ENCODE measurements around the gene WDR93. TPM values are rescaled to one million over a fixed set of nuclear protein-coding genes. Genes with fewer than 3 reads are reported as not detected.

Gene WDR93
- 0.41 TPM for polyA plus RNA-seq (2013, experiment 1 of 4)
- 0.44 TPM for polyA plus RNA-seq (2013, experiment 2 of 4)
- 0.32 TPM for polyA plus RNA-seq (2013, experiment 3 of 4)
- 0.61 TPM for polyA plus RNA-seq (2013, experiment 4 of 4)

DNA sequence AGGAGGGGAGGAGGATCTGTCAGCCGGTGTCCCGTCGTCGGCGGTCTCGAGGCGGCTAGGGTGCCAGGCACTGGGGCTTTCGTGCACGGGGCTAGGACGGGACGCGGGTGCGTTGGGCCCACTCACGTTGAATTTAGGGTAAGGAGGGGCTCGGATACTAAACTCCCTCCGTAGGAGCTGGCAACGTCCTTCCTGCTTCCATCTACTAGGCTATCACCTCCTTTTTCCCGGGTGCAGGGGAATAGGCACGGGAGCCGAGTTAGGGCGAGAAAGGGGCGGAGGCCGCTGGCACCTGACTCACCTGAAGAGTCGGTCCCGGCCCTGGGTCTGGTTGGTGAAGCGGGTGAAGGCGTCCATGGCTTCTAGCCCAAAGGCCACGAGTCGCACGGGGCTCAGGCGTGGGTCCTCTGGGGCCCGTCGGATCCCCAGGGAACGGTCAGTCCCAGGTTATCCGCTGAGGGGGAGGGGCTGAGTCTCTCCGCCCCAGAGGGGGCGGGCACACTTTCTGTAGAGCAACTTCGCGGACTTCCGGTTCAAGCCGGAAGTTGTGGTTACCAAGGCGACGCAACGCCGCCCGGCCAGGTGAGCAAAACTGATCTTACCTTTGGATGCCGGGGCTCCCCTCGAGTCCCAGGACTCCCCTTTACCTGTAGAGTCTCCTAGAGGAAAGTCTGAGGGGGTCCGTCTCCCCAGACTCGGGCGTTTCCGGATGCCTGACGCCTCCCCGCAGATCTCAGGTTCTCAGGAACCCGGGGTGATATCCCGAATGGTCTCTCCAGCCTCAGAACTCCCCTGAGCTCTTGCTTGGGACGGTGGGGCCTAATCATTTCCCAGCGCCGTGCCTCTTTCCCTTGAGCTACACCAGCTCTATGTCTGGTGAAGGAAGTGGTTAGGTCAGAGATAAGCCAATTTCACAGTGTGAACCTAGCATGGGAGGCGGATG, at the start of gene WDR93, which contains the start of gene PEX11A:
Gene WDR93 (plus strand): TSS at position 536 of the 943 bp plus-strand sequence. CDS start 10,936 bp downstream, outside the sequence.
Gene PEX11A (minus strand): TSS at position 479 of the 943 bp plus-strand sequence. CDS start 122 bp downstream, at position 357.
- H3K4me1 ChIP-seq (ENCODE audit: control insufficient read depth, insufficient read depth, low read length): no peaks in the 10 kb centered on the region
- no peak within 1 kb of the TSS for H3K27ac ChIP-seq (ENCODE audit: insufficient read depth, low read depth, low read length, poor library complexity, severe bottlenecking)
- H3K27me3 ChIP-seq (ENCODE audit: control insufficient read depth, insufficient read depth, low read length, poor library complexity, severe bottlenecking): peaks cover 57% of the 10 kb centered on the region
- peak within 1 kb of the TSS; percentile 68 for H3K4me3 ChIP-seq (ENCODE audit: insufficient read depth, low read depth, low read length)
- 10 to 11% methylated on average over 60 of the region's 60 CpGs for WGBS, 2 experiments
- H3K9me3 ChIP-seq (ENCODE audit: control insufficient read depth, low read length): no peaks in the 10 kb centered on the region
- no peaks in the 10 kb centered on the region for H3K36me3 ChIP-seq (ENCODE audit: control insufficient read depth, insufficient read depth, low read length)

DNA sequence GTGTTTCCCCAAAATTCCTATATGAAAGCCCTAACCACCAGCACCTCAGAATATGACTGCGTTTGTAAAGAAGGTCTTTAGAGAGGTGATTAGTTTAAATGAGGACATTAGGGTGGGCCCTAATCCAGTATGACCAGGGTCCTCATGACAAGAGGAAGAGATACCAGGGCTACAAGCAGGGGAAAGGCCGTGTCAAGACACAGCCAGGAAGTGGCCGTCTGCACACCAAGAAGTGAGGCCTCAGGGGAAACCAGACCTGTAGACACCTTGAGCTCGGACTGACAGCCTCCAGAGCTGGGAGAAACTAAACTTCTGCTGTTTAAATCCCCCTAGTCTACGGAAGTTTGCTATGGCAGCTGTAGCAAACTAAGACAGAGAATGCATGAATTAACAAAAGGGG, 49.6 kb upstream of the WDR93 start:
- H3K36me3 ChIP-seq (ENCODE audit: control insufficient read depth, insufficient read depth, low read length): peaks cover 9% of the 10 kb centered on the region
- no peak overlapping the region for H3K27ac ChIP-seq (ENCODE audit: insufficient read depth, low read depth, low read length, poor library complexity, severe bottlenecking)
- no peaks in the 10 kb centered on the region for H3K4me1 ChIP-seq (ENCODE audit: control insufficient read depth, insufficient read depth, low read length)
- H3K4me3 ChIP-seq (ENCODE audit: insufficient read depth, low read depth, low read length): no peak overlapping the region
- 94 to 95% methylated on average over 5 of the region's 5 CpGs for WGBS, 2 experiments
- no peaks in the 10 kb centered on the region for H3K27me3 ChIP-seq (ENCODE audit: control insufficient read depth, insufficient read depth, low read length, poor library complexity, severe bottlenecking)
- H3K9me3 ChIP-seq (ENCODE audit: control insufficient read depth, low read length): no peaks in the 10 kb centered on the region

DNA sequence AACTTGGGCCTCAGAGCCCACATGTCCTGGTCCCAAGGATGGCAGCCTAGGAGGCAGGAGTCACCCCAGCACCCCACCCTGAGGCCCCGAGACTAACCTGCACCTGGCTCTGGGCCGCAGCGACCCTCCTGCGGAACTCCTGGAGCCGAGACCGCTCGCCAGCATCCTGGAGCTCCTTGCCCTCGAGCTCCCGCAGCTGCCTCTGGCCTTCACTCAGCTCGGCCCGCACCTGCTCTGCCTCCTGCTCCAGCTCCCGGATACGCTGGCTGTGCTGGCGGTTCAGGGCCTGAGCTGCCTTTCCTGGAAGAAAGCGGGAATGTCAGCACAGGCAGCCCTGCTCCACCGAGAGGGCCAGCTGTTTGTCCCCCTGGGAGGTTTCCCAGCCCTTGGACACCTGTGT, 48.5 kb upstream of the WDR93 start:
- Histone ChIP-seq H3K36me3 (ENCODE audit: control insufficient read depth, insufficient read depth, low read length) (peaks cover 9% of the 10 kb centered on the region), H3K4me1 (ENCODE audit: control insufficient read depth, insufficient read depth, low read length) (no peaks in the 10 kb centered on the region), H3K4me3 (ENCODE audit: insufficient read depth, low read depth, low read length) (no peak overlapping the region), H3K27me3 (ENCODE audit: control insufficient read depth, insufficient read depth, low read length, poor library complexity, severe bottlenecking) (no peaks in the 10 kb centered on the region), H3K27ac (ENCODE audit: insufficient read depth, low read depth, low read length, poor library complexity, severe bottlenecking) (no peak overlapping the region), H3K9me3 (ENCODE audit: control insufficient read depth, low read length) (no peaks in the 10 kb centered on the region)
- WGBS, 2 experiments: 95% methylated on average over 16 of the region's 16 CpGs

DNA sequence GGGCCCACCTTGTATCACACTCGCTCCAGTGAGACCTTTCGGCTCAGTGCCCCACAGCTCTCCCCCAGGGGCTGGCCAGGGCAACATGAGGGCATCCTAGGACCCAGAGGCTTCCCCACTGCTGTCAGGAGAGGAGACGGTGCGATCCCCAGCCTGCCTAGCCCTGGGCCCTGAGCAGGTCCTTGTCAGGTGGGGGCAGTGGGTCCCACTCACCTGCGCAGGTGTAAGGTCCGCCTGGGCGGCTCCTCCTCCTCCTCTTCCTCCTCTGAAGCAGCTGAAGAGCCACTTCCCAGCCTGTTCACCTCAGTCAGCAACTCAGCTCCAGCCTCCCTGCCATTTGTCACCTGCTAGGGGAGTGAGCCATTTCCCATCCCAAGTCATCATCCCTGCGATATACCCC, 44.9 kb upstream of the WDR93 start:
- H3K36me3 ChIP-seq (ENCODE audit: control insufficient read depth, insufficient read depth, low read length): peaks cover 9% of the 10 kb centered on the region
- H3K9me3 ChIP-seq (ENCODE audit: control insufficient read depth, low read length): no peaks in the 10 kb centered on the region
- H3K4me3 ChIP-seq (ENCODE audit: insufficient read depth, low read depth, low read length): no peak overlapping the region
- H3K4me1 ChIP-seq (ENCODE audit: control insufficient read depth, insufficient read depth, low read length): no peaks in the 10 kb centered on the region
- H3K27ac ChIP-seq (ENCODE audit: insufficient read depth, low read depth, low read length, poor library complexity, severe bottlenecking): no peak overlapping the region
- H3K27me3 ChIP-seq (ENCODE audit: control insufficient read depth, insufficient read depth, low read length, poor library complexity, severe bottlenecking): no peaks in the 10 kb centered on the region
- WGBS, 2 experiments: 92 to 94% methylated on average over 8 of the region's 8 CpGs

DNA sequence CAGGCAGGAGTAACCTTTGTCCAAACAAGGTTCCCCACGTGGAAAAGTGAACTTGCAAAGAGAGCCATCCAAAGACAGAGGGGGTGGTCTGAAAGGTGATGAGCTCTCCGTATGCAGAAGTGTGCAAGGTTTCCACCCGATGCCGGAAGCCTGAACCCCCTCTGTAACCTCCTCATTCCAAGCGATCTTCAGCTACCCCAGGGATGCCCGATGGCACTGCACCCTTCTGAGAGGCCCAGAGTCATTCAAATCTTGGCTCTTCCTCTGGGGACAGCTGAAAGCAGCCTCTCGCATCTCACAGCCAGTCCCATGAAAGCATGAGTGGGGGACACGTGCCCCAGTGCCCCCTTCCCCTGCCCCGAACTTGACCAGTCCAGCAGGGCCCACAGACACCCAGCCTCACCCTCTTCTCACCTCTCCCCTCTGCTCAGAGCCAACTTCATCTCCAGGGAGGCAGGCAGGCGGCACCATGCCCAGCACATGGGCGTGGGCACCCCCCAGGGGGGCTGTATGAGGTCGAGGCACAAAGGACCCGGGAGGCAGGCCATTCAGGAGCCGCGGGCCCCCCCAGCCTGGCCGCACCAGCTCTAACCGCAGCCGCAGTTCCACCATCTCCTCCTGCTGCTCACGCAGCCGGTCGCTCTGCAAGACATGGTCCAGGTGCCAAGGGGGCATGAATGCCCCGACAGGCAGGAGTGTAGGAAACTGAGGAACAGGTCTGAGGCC, 44.0 kb upstream of the WDR93 start:
- no peak overlapping the region for H3K27ac ChIP-seq (ENCODE audit: insufficient read depth, low read depth, low read length, poor library complexity, severe bottlenecking)
- H3K4me1 ChIP-seq (ENCODE audit: control insufficient read depth, insufficient read depth, low read length): no peaks in the 10 kb centered on the region
- H3K9me3 ChIP-seq (ENCODE audit: control insufficient read depth, low read length): no peaks in the 10 kb centered on the region
- H3K36me3 ChIP-seq (ENCODE audit: control insufficient read depth, insufficient read depth, low read length): peaks cover 4% of the 10 kb centered on the region
- 92% methylated on average over 22 of the region's 22 CpGs for WGBS, 2 experiments
- no peak overlapping the region for H3K4me3 ChIP-seq (ENCODE audit: insufficient read depth, low read depth, low read length)
- no peaks in the 10 kb centered on the region for H3K27me3 ChIP-seq (ENCODE audit: control insufficient read depth, insufficient read depth, low read length, poor library complexity, severe bottlenecking)

DNA sequence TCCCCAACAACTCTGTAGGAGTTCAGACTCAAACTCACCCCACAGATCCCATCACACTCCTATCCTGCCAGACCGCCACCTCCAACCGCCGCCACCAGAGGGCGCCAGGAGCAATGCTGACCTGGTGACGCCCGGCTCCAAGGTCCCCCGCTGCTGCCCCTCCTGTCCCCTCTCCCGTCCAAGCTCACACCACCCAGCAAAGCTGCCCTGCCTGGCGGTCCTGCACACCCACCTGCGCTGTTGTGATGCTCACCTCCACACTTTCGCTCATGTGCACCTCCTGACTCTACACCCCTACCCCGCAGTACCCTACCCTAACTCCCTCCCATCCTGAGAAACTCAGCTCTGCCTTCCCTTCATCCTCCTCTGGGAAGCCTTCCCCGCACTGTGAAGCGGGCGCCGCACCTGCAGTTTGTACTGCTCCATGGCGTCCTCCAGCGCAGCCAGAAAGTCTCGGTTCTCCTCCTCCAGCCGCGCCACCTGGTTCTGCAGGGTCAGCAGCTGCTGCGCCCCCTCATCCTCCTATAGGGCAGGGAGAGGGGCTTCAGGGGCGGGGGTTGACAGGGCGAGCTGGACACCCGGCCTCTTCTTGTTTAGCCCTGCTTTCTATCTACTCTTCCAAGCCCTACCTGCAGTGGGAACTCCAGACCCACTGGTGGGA, 43.3 kb upstream of the WDR93 start:
- H3K4me1 ChIP-seq (ENCODE audit: control insufficient read depth, insufficient read depth, low read length): no peaks in the 10 kb centered on the region
- H3K36me3 ChIP-seq (ENCODE audit: control insufficient read depth, insufficient read depth, low read length): peaks cover 4% of the 10 kb centered on the region
- no peak overlapping the region for H3K27ac ChIP-seq (ENCODE audit: insufficient read depth, low read depth, low read length, poor library complexity, severe bottlenecking)
- 54 to 57% methylated on average over 25 of the region's 25 CpGs for WGBS, 2 experiments
- H3K9me3 ChIP-seq (ENCODE audit: control insufficient read depth, low read length): no peaks in the 10 kb centered on the region
- no peaks in the 10 kb centered on the region for H3K27me3 ChIP-seq (ENCODE audit: control insufficient read depth, insufficient read depth, low read length, poor library complexity, severe bottlenecking)
- H3K4me3 ChIP-seq (ENCODE audit: insufficient read depth, low read depth, low read length): no peak overlapping the region

DNA sequence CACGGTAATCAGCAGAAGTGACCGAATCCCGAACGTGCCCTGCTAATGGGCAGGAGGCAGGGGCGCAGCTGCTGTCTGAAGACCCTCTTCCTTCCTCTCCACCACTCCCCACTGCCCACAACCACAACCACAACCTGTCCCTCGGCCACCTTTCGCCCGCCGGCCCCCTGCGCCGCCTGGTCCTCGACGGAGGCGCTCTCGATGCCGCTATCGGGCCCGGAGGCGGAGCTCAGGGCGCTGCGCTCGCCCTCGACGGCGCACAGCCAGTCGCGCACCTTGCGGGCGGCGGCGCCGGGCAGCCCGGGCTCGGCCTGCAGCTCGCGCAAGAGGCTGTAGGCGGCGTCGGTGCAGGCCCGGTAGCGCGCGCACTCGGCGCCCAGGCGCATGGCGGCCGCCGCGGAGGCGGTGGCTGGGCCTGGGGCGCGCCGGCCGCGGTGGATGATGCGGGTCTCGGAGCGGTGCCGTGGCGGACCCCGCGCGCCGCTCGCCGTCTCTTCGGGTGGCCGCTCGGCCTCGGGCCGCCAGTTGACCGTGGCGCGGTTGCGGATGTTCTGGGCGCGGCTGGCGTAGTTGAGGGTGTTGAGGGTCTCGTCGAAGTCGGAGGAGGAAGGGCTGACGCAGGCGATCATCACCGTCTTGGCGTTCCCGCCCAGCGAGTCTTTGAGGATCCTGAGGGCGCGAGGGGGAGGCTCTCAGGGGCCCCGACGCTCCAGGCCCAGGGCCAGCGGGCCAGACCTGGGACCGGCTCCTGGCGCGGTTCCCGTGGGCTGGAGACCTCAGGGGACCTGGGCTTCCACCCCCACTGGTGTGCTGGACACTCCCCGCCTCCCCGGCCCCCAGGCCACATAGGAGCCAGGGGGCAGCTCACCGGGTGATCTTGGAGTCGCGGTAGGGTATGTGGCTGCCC, 42.3 kb upstream of the WDR93 start:
- WGBS, 2 experiments: 96% methylated on average over 102 of the region's 102 CpGs

DNA sequence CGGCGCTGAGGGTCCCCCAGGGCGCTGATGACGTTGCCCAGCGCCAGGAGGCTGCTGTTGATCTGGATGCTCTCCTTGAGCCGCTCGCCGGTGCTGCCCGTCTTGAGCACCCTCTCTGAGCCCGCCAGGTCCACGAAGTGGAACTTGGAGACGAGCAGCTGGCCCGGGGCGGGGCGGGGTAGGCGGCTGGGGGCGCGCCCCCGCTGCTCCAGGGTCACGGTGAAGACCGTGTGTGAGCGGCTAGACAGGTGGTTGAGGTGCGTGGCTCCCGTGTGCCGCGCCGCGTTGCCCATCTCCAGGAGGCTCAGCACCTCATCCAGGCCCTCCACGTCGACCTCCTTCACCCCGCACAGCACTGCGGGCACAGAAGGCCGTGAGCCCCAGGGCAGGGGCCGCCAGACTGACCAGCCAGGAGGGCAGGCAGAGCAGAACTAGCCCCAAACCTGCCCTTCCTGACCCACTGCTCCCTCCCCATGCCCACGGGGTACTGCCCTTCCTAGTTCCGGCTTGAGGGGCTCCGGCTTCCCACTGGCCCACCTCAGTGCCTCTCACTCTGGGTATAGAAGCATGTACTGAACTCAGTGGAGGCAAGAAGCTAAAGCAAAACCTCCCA, 41.5 kb upstream of the WDR93 start:
- H3K4me1 ChIP-seq (ENCODE audit: control insufficient read depth, insufficient read depth, low read length): peaks cover under 1% of the 10 kb centered on the region
- no peaks in the 10 kb centered on the region for H3K27me3 ChIP-seq (ENCODE audit: control insufficient read depth, insufficient read depth, low read length, poor library complexity, severe bottlenecking)
- H3K27ac ChIP-seq (ENCODE audit: insufficient read depth, low read depth, low read length, poor library complexity, severe bottlenecking): no peak overlapping the region
- H3K9me3 ChIP-seq (ENCODE audit: control insufficient read depth, low read length): no peaks in the 10 kb centered on the region
- WGBS, 2 experiments: 96 to 97% methylated on average over 37 of the region's 37 CpGs
- no peak overlapping the region for H3K4me3 ChIP-seq (ENCODE audit: insufficient read depth, low read depth, low read length)
- H3K36me3 ChIP-seq (ENCODE audit: control insufficient read depth, insufficient read depth, low read length): peaks cover 2% of the 10 kb centered on the region

More for the DNA sequence above, 42.3 kb upstream of the WDR93 start:
- Histone ChIP-seq H3K27ac (ENCODE audit: insufficient read depth, low read depth, low read length, poor library complexity, severe bottlenecking) (no peak overlapping the region), H3K4me3 (ENCODE audit: insufficient read depth, low read depth, low read length) (no peak overlapping the region), H3K4me1 (ENCODE audit: control insufficient read depth, insufficient read depth, low read length) (no peaks in the 10 kb centered on the region), H3K27me3 (ENCODE audit: control insufficient read depth, insufficient read depth, low read length, poor library complexity, severe bottlenecking) (no peaks in the 10 kb centered on the region), H3K36me3 (ENCODE audit: control insufficient read depth, insufficient read depth, low read length) (peaks cover 4% of the 10 kb centered on the region), H3K9me3 (ENCODE audit: control insufficient read depth, low read length) (no peaks in the 10 kb centered on the region)

DNA sequence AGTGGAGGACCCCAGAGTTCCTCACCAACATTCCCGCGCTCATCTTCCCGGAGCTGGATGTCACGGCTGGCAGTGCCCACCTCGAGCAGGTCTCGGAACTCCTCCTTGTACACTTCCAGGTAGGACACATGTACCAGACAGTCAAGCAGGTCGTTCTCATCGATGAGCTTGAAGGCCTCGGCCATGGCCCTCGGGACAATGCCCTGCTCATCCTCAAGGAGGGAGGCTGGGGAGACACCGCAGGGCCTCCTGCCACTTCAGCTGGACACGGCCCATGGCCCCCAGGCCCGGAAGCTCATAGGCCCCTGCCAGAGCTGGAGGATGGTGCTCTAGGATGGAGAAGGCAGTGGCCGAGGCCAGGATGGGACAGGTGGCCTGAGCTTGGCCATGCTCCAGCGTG, 40.9 kb upstream of the WDR93 start:
- Histone ChIP-seq H3K4me1 (ENCODE audit: control insufficient read depth, insufficient read depth, low read length) (peaks cover 4% of the 10 kb centered on the region), H3K27me3 (ENCODE audit: control insufficient read depth, insufficient read depth, low read length, poor library complexity, severe bottlenecking) (no peaks in the 10 kb centered on the region), H3K9me3 (ENCODE audit: control insufficient read depth, low read length) (no peaks in the 10 kb centered on the region), H3K36me3 (ENCODE audit: control insufficient read depth, insufficient read depth, low read length) (no peaks in the 10 kb centered on the region), H3K4me3 (ENCODE audit: insufficient read depth, low read depth, low read length) (no peak overlapping the region), H3K27ac (ENCODE audit: insufficient read depth, low read depth, low read length, poor library complexity, severe bottlenecking) (no peak overlapping the region)
- 95 to 97% methylated on average over 15 of the region's 15 CpGs for WGBS, 2 experiments
